Keratinocyte (primary cell): Measurements from ENCODE around the gene PRDX2. TPM values are rescaled to one million over a fixed set of nuclear protein-coding genes. Genes with fewer than 3 reads are reported as not detected.

Source experiments
- DNase-seq: peaks from one replicate; pipeline ENCODE4 v3.0.0-alpha.2; 2011; ENCODE audit warnings: low read depth, missing footprints, low spot score
- FAIRE-seq: peaks from 2 replicates; lab custom pipeline; 2011; peaks lifted over from hg19 to GRCh38; lab: Jason Lieb, UNC
- H2AFZ ChIP-seq: 2 replicates; pipeline ENCODE4 v1.6.0; 2012; ENCODE audit warnings: low read length, control low read depth, inconsistent platforms; ENCODE audit not compliant: control insufficient read depth
- H3K27ac ChIP-seq: 2 replicates; pipeline ENCODE4 v1.5.1; 2011; ENCODE audit warnings: low read length; ENCODE audit not compliant: control insufficient read depth, insufficient read depth
- H3K27me3 ChIP-seq: 3 replicates; pipeline ENCODE4 v1.6.0; 2011; ENCODE audit warnings: low read length; ENCODE audit not compliant: control insufficient read depth, insufficient read depth; ENCODE audit errors: extremely low read depth
- H3K36me3 ChIP-seq, 2 experiments: 2 replicates in 1 of 2; 3 replicates in 1 of 2; pipeline ENCODE4 v1.5.1; 2011; ENCODE audit warnings: low read length in 2 of 2, mild to moderate bottlenecking in 1 of 2; ENCODE audit not compliant: control insufficient read depth in 2 of 2, insufficient read depth in 2 of 2; ENCODE audit errors: extremely low read depth in 1 of 2
- H3K4me1 ChIP-seq: 3 replicates; pipeline ENCODE4 v1.5.1; 2011; ENCODE audit warnings: low read length; ENCODE audit not compliant: control insufficient read depth, insufficient read depth; ENCODE audit errors: extremely low read depth
- H3K4me2 ChIP-seq: 3 replicates; pipeline ENCODE4 v1.6.0; 2011; ENCODE audit warnings: low read depth, low read length; ENCODE audit not compliant: control insufficient read depth, insufficient read depth; ENCODE audit errors: extremely low read depth
- H3K4me3 ChIP-seq, 3 experiments: fragments of 200-600 bp in 1 of 3; sonication (generic) in 1 of 3; 2 replicates in 2 of 3; 3 replicates in 1 of 3; pipeline ENCODE4 v1.5.1; 2011 to 2016; ENCODE audit warnings: low read length in 3 of 3, mild to moderate bottlenecking in 3 of 3, control low read depth in 2 of 3, inconsistent platforms in 1 of 3, low read depth in 1 of 3, mixed read lengths in 1 of 3, mixed run types in 1 of 3, moderate library complexity in 1 of 3; ENCODE audit not compliant: control insufficient read depth in 2 of 3, insufficient read depth in 2 of 3; ENCODE audit errors: extremely low read depth in 1 of 3
- H3K79me2 ChIP-seq: 2 replicates; pipeline ENCODE4 v1.6.0; 2012; ENCODE audit warnings: low read length; ENCODE audit not compliant: control insufficient read depth, insufficient read depth
- H3K9ac ChIP-seq: 3 replicates; pipeline ENCODE4 v1.6.0; 2011; ENCODE audit warnings: low read length; ENCODE audit not compliant: control insufficient read depth, insufficient read depth; ENCODE audit errors: extremely low read depth
- H3K9me1 ChIP-seq: 3 replicates; pipeline ENCODE4 v1.6.0; 2011; ENCODE audit warnings: low read length; ENCODE audit not compliant: control insufficient read depth, insufficient read depth; ENCODE audit errors: extremely low read depth
- H3K9me3 ChIP-seq: 2 replicates; pipeline ENCODE4 v1.5.1; 2012; ENCODE audit warnings: low read depth, low read length; ENCODE audit not compliant: control insufficient read depth
- H4K20me1 ChIP-seq: 3 replicates; pipeline ENCODE4 v1.6.0; 2011; ENCODE audit warnings: low read length; ENCODE audit not compliant: control insufficient read depth, insufficient read depth; ENCODE audit errors: extremely low read depth
- EZH2 ChIP-seq: IDR thresholded peaks from one replicate; pipeline ENCODE4 v1.6.1; 2012; ENCODE audit warnings: inconsistent platforms, mild to moderate bottlenecking, low read length, moderate library complexity
- dilution Hi-C: fragments of 300-500 bp; cut with MboI; formaldehyde crosslinking; loops from one replicate; pipeline ENCODE4 v1.7.0; 2020; ENCODE audit warnings: low sequenced_read_pairs; ENCODE audit not compliant: extremely low pct_ligation_motif_present
- polyA plus RNA-seq, 5 experiments: library from polyadenylated mRNA; depleted of rRNA in 3 of 5; stranded (reverse) in 3 of 5; stranded (forward) in 1 of 5; unstranded in 1 of 5; fragments of >200 nt; gene quantifications; 1 replicate in 1 of 5; 2 replicates in 3 of 5; 3 replicates in 1 of 5; pipeline versions ENCODE4 v1.2.1 to v1.2.3, GENCODE V29; 2011 to 2012; ENCODE audit warnings: missing spikeins in 2 of 5, low read depth in 1 of 5, low replicate concordance in 1 of 5
- TF ChIP-seq, protein P1 (sequence below), 3 experiments: IDR thresholded peaks in 1 of 3; conservative IDR thresholded peaks in 1 of 3; optimal IDR thresholded peaks in 1 of 3; 2 replicates in 2 of 3; 3 replicates in 1 of 3; pipeline versions ENCODE3 to v1.5.1; 2011; ENCODE audit warnings: low read length in 3 of 3, mild to moderate bottlenecking in 3 of 3, moderate library complexity in 2 of 3, control low read depth in 1 of 3, inconsistent platforms in 1 of 3; ENCODE audit not compliant: insufficient read depth in 2 of 3; ENCODE audit errors: extremely low read depth in 1 of 3

Gene PRDX2
- polyA plus RNA-seq, 1 donor (not counting 4 experiments of a cell fraction or from before 2014, with no cell fraction given) = 154 TPM

DNA sequence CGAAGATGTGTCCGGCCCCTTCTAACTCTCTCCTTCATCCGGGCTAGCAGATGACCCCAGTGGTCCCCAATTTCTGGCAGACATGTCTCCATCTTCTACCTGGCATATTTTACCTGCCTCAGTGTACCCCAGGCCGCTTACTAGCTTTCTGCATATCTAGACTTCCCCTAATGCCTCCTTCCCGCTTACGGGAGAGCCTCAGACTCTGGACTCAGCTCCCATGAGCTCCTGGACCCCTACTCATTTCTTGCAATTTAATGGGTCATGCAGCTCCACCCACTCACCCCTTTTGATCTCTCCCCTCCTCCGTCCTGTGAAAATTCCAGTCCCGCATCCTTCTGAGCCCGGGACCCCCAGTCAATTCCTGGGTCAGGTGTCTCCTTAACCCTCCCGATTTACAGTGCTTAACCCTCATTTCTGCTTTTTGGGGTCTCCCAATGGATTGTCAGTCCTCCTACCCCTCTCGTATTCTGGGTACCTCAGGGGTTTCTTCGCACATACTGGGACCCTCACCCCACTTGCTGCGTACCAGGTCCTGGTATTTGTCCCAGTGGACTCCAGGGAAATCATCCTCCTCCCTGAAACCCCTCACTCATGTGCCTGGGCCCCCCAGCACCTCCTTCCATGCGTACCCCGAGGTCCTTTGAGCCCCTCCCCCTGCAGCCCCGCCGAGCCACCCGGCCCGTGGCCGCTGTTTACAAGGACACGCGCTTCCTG lies 10.8 kb downstream of the PRDX2 start:
- FAIRE-seq (no peak), DNase-seq (no peak)
- peak overlapping the region; percentile 73 to 95 (median 94) for H3K4me3 ChIP-seq
- H3K4me1 ChIP-seq = peaks cover 42% of the 10 kb centered on the region
- H3K9me3 ChIP-seq = no peaks in the 10 kb centered on the region
- no peaks in the 10 kb centered on the region for H3K27me3 ChIP-seq
- no peak overlapping the region for H2AFZ ChIP-seq
- TF ChIP-seq, protein P1, sequence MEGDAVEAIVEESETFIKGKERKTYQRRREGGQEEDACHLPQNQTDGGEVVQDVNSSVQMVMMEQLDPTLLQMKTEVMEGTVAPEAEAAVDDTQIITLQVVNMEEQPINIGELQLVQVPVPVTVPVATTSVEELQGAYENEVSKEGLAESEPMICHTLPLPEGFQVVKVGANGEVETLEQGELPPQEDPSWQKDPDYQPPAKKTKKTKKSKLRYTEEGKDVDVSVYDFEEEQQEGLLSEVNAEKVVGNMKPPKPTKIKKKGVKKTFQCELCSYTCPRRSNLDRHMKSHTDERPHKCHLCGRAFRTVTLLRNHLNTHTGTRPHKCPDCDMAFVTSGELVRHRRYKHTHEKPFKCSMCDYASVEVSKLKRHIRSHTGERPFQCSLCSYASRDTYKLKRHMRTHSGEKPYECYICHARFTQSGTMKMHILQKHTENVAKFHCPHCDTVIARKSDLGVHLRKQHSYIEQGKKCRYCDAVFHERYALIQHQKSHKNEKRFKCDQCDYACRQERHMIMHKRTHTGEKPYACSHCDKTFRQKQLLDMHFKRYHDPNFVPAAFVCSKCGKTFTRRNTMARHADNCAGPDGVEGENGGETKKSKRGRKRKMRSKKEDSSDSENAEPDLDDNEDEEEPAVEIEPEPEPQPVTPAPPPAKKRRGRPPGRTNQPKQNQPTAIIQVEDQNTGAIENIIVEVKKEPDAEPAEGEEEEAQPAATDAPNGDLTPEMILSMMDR (optimal IDR thresholded peaks at IDR 0.05 in 1 of 3, IDR thresholded peaks at IDR 0.05 in 1 of 3, conservative IDR thresholded peaks at IDR 0.05 in 1 of 3; ENCODE audit: extremely low read depth in 1 of 3, insufficient read depth in 2 of 3, low read length in 3 of 3) = no peak
- no peak for TF ChIP-seq EZH2
- peak overlapping the region; percentile 98 for H3K27ac ChIP-seq
- peak overlapping the region; percentile 97 for H3K9ac ChIP-seq
- no peaks in the 10 kb centered on the region for H3K9me1 ChIP-seq
- peaks cover 11% of the 10 kb centered on the region for H4K20me1 ChIP-seq
- peak overlapping the region; percentile 99 for H3K4me2 ChIP-seq
- dilution Hi-C loops = no loop called here
- peaks cover 19% of the 10 kb centered on the region for H3K79me2 ChIP-seq
- H3K36me3 ChIP-seq = no peaks in the 10 kb centered on the region

DNA sequence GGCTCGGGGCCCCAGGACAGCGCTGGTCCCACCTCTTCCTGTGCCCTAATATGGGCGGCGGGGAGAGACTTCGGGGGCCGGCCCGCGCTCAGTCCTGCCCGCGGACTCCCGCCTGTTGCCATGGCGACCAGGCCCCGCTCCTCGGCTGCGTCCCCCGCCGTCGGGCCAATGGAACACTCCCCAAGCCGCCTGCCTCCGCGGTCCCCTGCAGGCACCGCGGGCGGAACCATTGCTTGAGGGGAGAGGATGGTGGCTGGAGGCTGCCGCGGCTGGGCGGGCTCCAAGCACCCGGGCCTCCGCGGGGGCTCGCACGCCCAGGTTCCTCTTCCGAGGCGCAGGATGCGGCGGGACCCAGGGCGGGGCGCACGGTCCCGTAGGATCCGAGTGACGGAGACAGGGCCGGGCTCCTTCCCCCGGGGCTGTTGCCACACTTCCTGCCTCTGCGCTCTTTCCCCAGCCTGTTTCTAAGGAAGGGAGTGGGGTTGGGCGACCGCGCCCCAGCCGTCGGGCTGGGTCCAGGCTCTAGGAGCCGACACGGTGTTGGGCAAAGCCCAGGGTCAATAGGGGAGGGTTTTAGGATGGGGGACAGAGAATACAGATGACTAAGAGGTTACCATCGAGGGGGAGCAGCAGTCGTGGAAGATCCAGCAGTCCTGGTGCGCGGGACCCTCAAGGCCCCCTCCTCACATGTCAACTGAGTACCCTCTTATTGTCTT lies 11.5 kb downstream of the PRDX2 start:
- FAIRE-seq = no peak
- Histone ChIP-seq H3K4me3 (peak overlapping the region; percentile 73 to 95 (median 94)), H3K4me2 (peak overlapping the region; percentile 99), H3K9ac (peak overlapping the region; percentile 97), H2AFZ (no peak overlapping the region), H3K27ac (peak overlapping the region; percentile 98), H4K20me1 (peaks cover 11% of the 10 kb centered on the region), H3K79me2 (peaks cover 19% of the 10 kb centered on the region), H3K36me3 (no peaks in the 10 kb centered on the region), H3K9me3 (no peaks in the 10 kb centered on the region), H3K4me1 (peaks cover 47% of the 10 kb centered on the region), H3K27me3 (no peaks in the 10 kb centered on the region), H3K9me1 (no peaks in the 10 kb centered on the region)
- no peak for DNase-seq
- dilution Hi-C loops = no loop called here
- TF ChIP-seq, protein P1 (optimal IDR thresholded peaks at IDR 0.05 in 1 of 3, IDR thresholded peaks at IDR 0.05 in 1 of 3, conservative IDR thresholded peaks at IDR 0.05 in 1 of 3; ENCODE audit: extremely low read depth in 1 of 3, insufficient read depth in 2 of 3, low read length in 3 of 3) = no peak
- no peak for TF ChIP-seq EZH2
